PC-9 (cell line): Measurements from ENCODE around the gene GEN1. TPM values are rescaled to one million over a fixed set of nuclear protein-coding genes. Genes with fewer than 3 reads are reported as not detected.

Source experiments
- BruUV-seq: library from RNA; stranded (reverse); fragments of 400-500 nt; replicated peaks from 2 replicates; lab custom pipeline; 2021; lab: Mats Ljungman, UMichigan
- CTCF ChIA-PET: fragments of 300-600 bp; sonication (Branson Sonifier 250); formaldehyde crosslinking; loops from one replicate; lab custom pipeline; 2022; ENCODE audit warnings: antibody characterized with exemption; lab: Charles Lee
- POLR2A ChIA-PET: fragments of 300-600 bp; sonication (Branson Sonifier 250); formaldehyde crosslinking; loops from one replicate; lab custom pipeline; 2022; ENCODE audit warnings: antibody characterized with exemption; ENCODE audit not compliant: unreplicated experiment; lab: Charles Lee
- DNase-seq, 2 experiments: peaks; one replicate each; pipeline versions ENCODE4 v3.0.0 to v3.0.0-alpha.2; 2015 to 2022; ENCODE audit warnings: mixed read lengths in 1 of 2
- H2AFZ ChIP-seq: fragments of 200-600 bp; sonication (generic); 2 replicates; pipeline ENCODE4 v1.8.1; 2017; ENCODE audit warnings: antibody characterized with exemption
- H3F3A ChIP-seq: fragments of 200-600 bp; sonication (generic); 2 replicates; pipeline ENCODE4 v1.8.1; 2017; ENCODE audit warnings: antibody characterized with exemption, mild to moderate bottlenecking, low read depth; ENCODE audit not compliant: insufficient read depth
- H3K27ac ChIP-seq: fragments of 200-600 bp; sonication (generic); 2 replicates; pipeline ENCODE4 v1.6.1; 2016; ENCODE audit warnings: mixed run types
- H3K27me3 ChIP-seq: fragments of 200-600 bp; sonication (generic); 2 replicates; pipeline ENCODE4 v1.6.1; 2016; ENCODE audit warnings: low read depth, mixed run types; ENCODE audit not compliant: insufficient read depth
- H3K36me3 ChIP-seq: fragments of 200-600 bp; sonication (generic); 2 replicates; pipeline ENCODE4 v1.6.1; 2016; ENCODE audit warnings: low read depth, mixed run types
- H3K4me1 ChIP-seq: fragments of 200-600 bp; sonication (generic); replicated peaks from 2 replicates; pipeline ENCODE4 v1.6.1; 2016; ENCODE audit warnings: mixed run types; ENCODE audit not compliant: insufficient read depth
- H3K4me2 ChIP-seq: fragments of 200-600 bp; sonication (generic); 2 replicates; pipeline ENCODE4 v1.6.1; 2017; ENCODE audit warnings: mixed run types
- H3K4me3 ChIP-seq: fragments of 200-600 bp; sonication (generic); 2 replicates; pipeline ENCODE4 v1.6.1; 2016; ENCODE audit warnings: mixed run types
- H3K79me2 ChIP-seq: fragments of 200-600 bp; sonication (generic); 2 replicates; pipeline ENCODE4 v1.6.1; 2017; ENCODE audit warnings: low read depth, mixed run types
- H3K9me2 ChIP-seq: fragments of 200-600 bp; sonication (generic); 2 replicates; pipeline ENCODE4 v1.8.1; 2017; ENCODE audit warnings: mild to moderate bottlenecking; ENCODE audit not compliant: insufficient read depth
- H3K9me3 ChIP-seq: fragments of 200-600 bp; sonication (generic); 2 replicates; pipeline ENCODE4 v1.8.1; 2016; ENCODE audit warnings: low read depth; ENCODE audit not compliant: insufficient read depth
- H4K20me1 ChIP-seq: fragments of 200-600 bp; sonication (generic); 2 replicates; pipeline ENCODE4 v1.8.1; 2017; ENCODE audit not compliant: insufficient read depth
- CTCF ChIP-seq: fragments of 200-600 bp; sonication (generic); conservative IDR thresholded peaks from 2 replicates; pipeline ENCODE4 v1.6.1; 2017; ENCODE audit warnings: mixed run types, antibody characterized with exemption, mild to moderate bottlenecking, moderate library complexity
- EZH2 ChIP-seq: fragments of 200-600 bp; sonication (generic); IDR thresholded peaks from 2 replicates; pipeline ENCODE4 v1.8.0; 2017; ENCODE audit warnings: antibody characterized with exemption, low read depth
- intact Hi-C: fragments of 100-400 bp; cut with micrococcal nuclease; formaldehyde crosslinking; loops from one replicate; pipeline ENCODE4 v1.10.0; 2022; ENCODE audit not compliant: unreplicated experiment
- total RNA-seq: library from RNA; stranded (reverse); gene quantifications from 2 replicates; pipeline ENCODE4 v1.2.3, GENCODE V29; 2021

Gene GEN1
- total RNA-seq, 1 experiment from 2014 or later, result 28.3 TPM

- H3F3A ChIP-seq, result no peaks in the 10 kb centered on the region
- POLR2A ChIA-PET, result no interaction called here
- H4K20me1 ChIP-seq, result no peaks in the 10 kb centered on the region
- no peaks in the 10 kb centered on the region for H3K9me2 ChIP-seq
- TF ChIP-seq CTCF (no peak), EZH2 (no peak)
- DNase-seq, result no peak
- H3K4me2 ChIP-seq, result no peak overlapping the region
- no peaks in the 10 kb centered on the region; the same call in 1 of the 2 replicates for H3K27me3 ChIP-seq
- no peak overlapping the region for H3K4me3 ChIP-seq
- intact Hi-C loops, result no loop called here
- H3K27ac ChIP-seq, result no peak overlapping the region
- H2AFZ ChIP-seq, result no peak overlapping the region
- no peaks in the 10 kb centered on the region for H3K4me1 ChIP-seq
- no peaks in the 10 kb centered on the region for H3K79me2 ChIP-seq
- H3K36me3 ChIP-seq, result no peaks in the 10 kb centered on the region
- CTCF ChIA-PET, result no interaction called here
- H3K9me3 ChIP-seq, result no peaks in the 10 kb centered on the region
- BruUV-seq, result no TSS peak
These were observed 37.3 kb downstream of the GEN1 start for GRCh38 chr2:17791121-17791816.

DNA sequence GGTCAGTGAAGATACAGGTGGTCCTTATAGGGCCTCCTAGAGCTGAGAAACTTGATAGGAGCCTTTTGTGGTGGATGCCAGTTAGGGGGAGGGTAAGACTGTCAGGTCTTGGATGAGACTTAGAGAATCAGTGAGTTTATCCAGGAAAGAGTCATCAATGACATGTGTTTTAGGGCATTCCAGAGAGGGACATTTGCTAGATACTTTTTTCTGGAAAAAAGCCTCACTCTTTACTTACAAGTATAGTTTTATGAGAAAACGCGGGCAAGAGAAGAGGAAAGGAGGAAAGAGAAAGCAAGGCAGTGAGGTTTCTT lies 37.8 kb downstream of the GEN1 start:
- Histone ChIP-seq H3K27me3 (no peaks in the 10 kb centered on the region; the same call in 1 of the 2 replicates), H3K36me3 (no peaks in the 10 kb centered on the region), H4K20me1 (no peaks in the 10 kb centered on the region), H2AFZ (no peak overlapping the region), H3K4me1 (no peaks in the 10 kb centered on the region), H3F3A (no peaks in the 10 kb centered on the region), H3K79me2 (no peaks in the 10 kb centered on the region), H3K9me3 (no peaks in the 10 kb centered on the region), H3K4me3 (no peak overlapping the region), H3K27ac (no peak overlapping the region), H3K4me2 (no peak overlapping the region), H3K9me2 (no peaks in the 10 kb centered on the region)
- TF ChIP-seq EZH2 (no peak), CTCF (no peak)
- DNase-seq, result no peak
- POLR2A ChIA-PET, result no interaction called here
- BruUV-seq, result no TSS peak
- intact Hi-C loops, result no loop called here
- CTCF ChIA-PET, result no interaction called here

GRCh38 chr2:17792515-17792914 lies 38.6 kb downstream of the GEN1 start:
- ChIA-PET CTCF (no interaction called here), POLR2A (no interaction called here)
- H4K20me1 ChIP-seq, result no peaks in the 10 kb centered on the region
- H2AFZ ChIP-seq, result no peak overlapping the region
- H3F3A ChIP-seq, result no peaks in the 10 kb centered on the region
- intact Hi-C loops, result no loop called here
- no peaks in the 10 kb centered on the region for H3K4me1 ChIP-seq
- no peaks in the 10 kb centered on the region for H3K79me2 ChIP-seq
- H3K4me2 ChIP-seq, result no peak overlapping the region
- H3K27ac ChIP-seq, result no peak overlapping the region
- TF ChIP-seq CTCF (no peak), EZH2 (no peak)
- no peak for DNase-seq
- no peaks in the 10 kb centered on the region; the same call in 1 of the 2 replicates for H3K27me3 ChIP-seq
- H3K36me3 ChIP-seq, result no peaks in the 10 kb centered on the region
- no peak overlapping the region for H3K4me3 ChIP-seq
- no TSS peak for BruUV-seq
- H3K9me3 ChIP-seq, result no peaks in the 10 kb centered on the region
- H3K9me2 ChIP-seq, result no peaks in the 10 kb centered on the region
